ENCODE measurements around the gene RDH5.

Gene RDH5
- total RNA-seq, result 2.1 to 7.8 (median 7.0) reads per million in 4 experiments

GRCh38 chr12:55720071-55720564, at the start of gene RDH5:
Gene RDH5 (plus strand): TSS chr12:55720393. CDS start chr12:55721185, 792 bp downstream.
- DNase-seq, result no peak

- no peak for DNase-seq
Measured at GRCh38 chr12:55671746-55672145, 48.4 kb upstream of the RDH5 start.

- DNase-seq, result no peak
Measured at GRCh38 chr12:55673638-55674037, 46.6 kb upstream of the RDH5 start.

GRCh38 chr12:55675666-55676065, 44.5 kb upstream of the RDH5 start:
- DNase-seq, result no peak

- DNase-seq, result no peak
Measured at GRCh38 chr12:55676707-55677106, 43.5 kb upstream of the RDH5 start.

GRCh38 chr12:55679691-55680090, 40.5 kb upstream of the RDH5 start:
- DNase-seq, result no peak

- DNase-seq, result no peak
Measured at GRCh38 chr12:55681142-55682077, 38.8 kb upstream of the RDH5 start.

- no peak for DNase-seq
Measured at GRCh38 chr12:55682087-55682796, 38.0 kb upstream of the RDH5 start.

- DNase-seq, result no peak
Measured at GRCh38 chr12:55683676-55684075, 36.5 kb upstream of the RDH5 start.

GRCh38 chr12:55684761-55685370, 35.3 kb upstream of the RDH5 start:
- DNase-seq, result no peak

GRCh38 chr12:55685671-55686070, 34.5 kb upstream of the RDH5 start:
- no peak for DNase-seq

- no peak for DNase-seq
Measured at GRCh38 chr12:55686366-55687010, 33.7 kb upstream of the RDH5 start.

GRCh38 chr12:55687746-55688145, 32.4 kb upstream of the RDH5 start:
- DNase-seq, result no peak

GRCh38 chr12:55688716-55689655, 31.2 kb upstream of the RDH5 start:
- no peak for DNase-seq

GRCh38 chr12:55692631-55693322, 27.4 kb upstream of the RDH5 start:
- no peak for DNase-seq

- DNase-seq, result no peak
Measured at GRCh38 chr12:55693323-55694187, 26.6 kb upstream of the RDH5 start.

GRCh38 chr12:55694188-55694515, 26.0 kb upstream of the RDH5 start:
- no peak for DNase-seq

GRCh38 chr12:55694651-55695050, 25.5 kb upstream of the RDH5 start:
- no peak for DNase-seq

GRCh38 chr12:55695349-55695748, 24.8 kb upstream of the RDH5 start:
- no peak for DNase-seq

GRCh38 chr12:55696141-55696540, 24.1 kb upstream of the RDH5 start:
- no peak for DNase-seq
